ENCODE data around the gene VPS13D.

Gene VPS13D

GRCh38 chr1:12556957-12557935 lies 327.4 kb downstream of the VPS13D start:
- H3K27ac Mint-ChIP-seq, result no peak overlapping the region
- no peak overlapping the region for H3K4me3 Mint-ChIP-seq

GRCh38 chr1:12561121-12561520 lies 331.3 kb downstream of the VPS13D start:
- H3K9me3 Mint-ChIP-seq, result peaks cover 18 to 30% of the 10 kb centered on the region in 2 donors
- no peak overlapping the region for H3K4me3 Mint-ChIP-seq
- no peak for ATAC-seq (replicated peaks)
- H3K36me3 Mint-ChIP-seq, result peaks cover 31 to 40% of the 10 kb centered on the region in 2 donors
- no peak for DNase-seq
- H3K27me3 Mint-ChIP-seq, result peaks cover 0 to 6% of the 10 kb centered on the region in 2 donors
- peaks cover 4 to 7% of the 10 kb centered on the region in 2 donors for H3K4me1 Mint-ChIP-seq
- no peak overlapping the region for H3K27ac Mint-ChIP-seq

More at GRCh38 chr1:12556957-12557935, 327.4 kb downstream of the VPS13D start:
- peaks cover 5 to 8% of the 10 kb centered on the region in 2 donors for H3K9me3 Mint-ChIP-seq
- peaks cover 7% of the 10 kb centered on the region in 2 donors for H3K4me1 Mint-ChIP-seq
- peaks cover under 1 to 4% of the 10 kb centered on the region in 2 donors for H3K36me3 Mint-ChIP-seq
- peaks cover 0 to 6% of the 10 kb centered on the region in 2 donors for H3K27me3 Mint-ChIP-seq
- ATAC-seq (replicated peaks), result no peak
- no peak for DNase-seq

All from stimulated activated naive B cell treated with anti-CD40 and anti-IgM and Interleukin-4, amounts not matched to agents 10 μg/mL and 1 μg/mL and 100 μg/mL, for 72 hours (primary cell).